ENCODE results near the gene MAGEC2. TPM values are rescaled to one million over a fixed set of nuclear protein-coding genes. Genes with fewer than 3 reads are reported as not detected.

MAGEC2 gene
- total and polyA plus RNA-seq, 3 experiments from 2014 or later = not detected

DNA sequence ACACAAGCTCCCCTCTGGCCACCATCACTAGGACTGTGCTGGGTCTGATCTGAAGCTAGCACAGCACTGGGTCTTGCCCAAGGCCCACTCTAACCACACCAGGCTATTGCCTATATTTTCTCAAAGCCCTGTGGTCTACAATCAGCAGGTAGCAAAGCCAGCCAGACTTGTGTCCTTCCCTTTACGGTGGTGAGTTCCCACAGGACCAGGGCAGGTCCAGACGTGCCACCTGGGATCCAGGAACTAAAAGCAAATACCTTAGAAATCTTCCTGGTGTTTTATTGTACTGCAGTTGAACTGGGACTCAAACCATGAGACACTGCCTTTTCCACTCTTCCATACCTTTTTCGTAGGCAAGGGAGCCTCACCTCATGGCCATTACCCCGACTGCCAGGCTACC is 9.0 kb upstream of the MAGEC2 start:
- H3K4me3 Mint-ChIP-seq = no peak overlapping the region
- Histone ChIP-seq H3K9me3 (ENCODE audit: low read length) (no peaks in the 10 kb centered on the region), H3K36me3 (ENCODE audit: insufficient read depth, low read length) (no peaks in the 10 kb centered on the region), H3K27ac (ENCODE audit: low read depth, low read length) (no peak overlapping the region), H3K4me3 (ENCODE audit: low read length) (no peak overlapping the region), H3K27me3 (ENCODE audit: insufficient read depth, low read length, poor library complexity, severe bottlenecking) (no peaks in the 10 kb centered on the region), H3K4me1 (ENCODE audit: insufficient read depth, low read length) (no peaks in the 10 kb centered on the region)
- ChIA-PET POLR2A (no interaction called here), CTCF (no interaction called here)
- H3K36me3 Mint-ChIP-seq = no peaks in the 10 kb centered on the region
- peaks cover 0 to 1% of the 10 kb centered on the region in 2 donors for H3K27me3 Mint-ChIP-seq
- peaks cover 0 to 2% (median 0%) of the 10 kb centered on the region in 5 donors for H3K9me3 Mint-ChIP-seq
- no peak for DNase-seq
- H3K27ac Mint-ChIP-seq = no peak overlapping the region
- H3K4me1 Mint-ChIP-seq = no peaks in the 10 kb centered on the region

DNA sequence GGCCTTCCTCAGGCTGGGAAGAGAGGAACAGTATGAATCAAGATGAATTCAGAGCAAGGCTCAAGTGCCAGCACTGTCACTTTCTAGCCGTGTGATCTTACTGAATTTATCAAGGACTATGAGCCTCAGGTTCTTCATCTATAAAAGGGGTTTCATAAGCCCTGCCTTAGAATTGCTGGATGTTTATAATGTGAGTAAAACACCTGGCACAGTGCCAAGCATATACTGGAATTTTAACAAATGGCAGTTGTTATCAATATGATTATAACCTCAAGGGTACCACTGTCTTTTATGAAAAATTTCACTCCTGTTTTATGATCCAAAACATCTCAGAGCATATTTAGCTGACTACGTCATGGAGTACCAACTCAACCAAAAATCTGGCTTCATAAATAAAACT is 4.0 kb downstream of the MAGEC2 start:
- Mint-ChIP-seq H3K27me3 (peaks cover 0 to 1% of the 10 kb centered on the region in 2 donors), H3K4me1 (no peaks in the 10 kb centered on the region), H3K27ac (no peak overlapping the region), H3K9me3 (peaks cover 0 to 11% (median 9%) of the 10 kb centered on the region in 5 donors), H3K36me3 (no peaks in the 10 kb centered on the region), H3K4me3 (no peak overlapping the region)
- ChIA-PET POLR2A (no interaction called here), CTCF (no interaction called here)
- H3K4me1 ChIP-seq (ENCODE audit: insufficient read depth, low read length) = no peaks in the 10 kb centered on the region
- no peaks in the 10 kb centered on the region for H3K27me3 ChIP-seq (ENCODE audit: insufficient read depth, low read length, poor library complexity, severe bottlenecking)
- DNase-seq = no peak
- no peaks in the 10 kb centered on the region for H3K9me3 ChIP-seq (ENCODE audit: low read length)
- H3K36me3 ChIP-seq (ENCODE audit: insufficient read depth, low read length) = no peaks in the 10 kb centered on the region
- no peak overlapping the region for H3K4me3 ChIP-seq (ENCODE audit: low read length)
- H3K27ac ChIP-seq (ENCODE audit: low read depth, low read length) = no peak overlapping the region

- Mint-ChIP-seq H3K4me3 (no peak overlapping the region), H3K4me1 (no peaks in the 10 kb centered on the region), H3K36me3 (peaks cover 0 to 2% (median 0%) of the 10 kb centered on the region in 3 donors), H3K27ac (no peak overlapping the region), H3K9me3 (peaks cover 0 to 2% (median 0%) of the 10 kb centered on the region in 5 donors), H3K27me3 (no peaks in the 10 kb centered on the region)
- Histone ChIP-seq H3K36me3 (ENCODE audit: insufficient read depth, low read length) (no peaks in the 10 kb centered on the region), H3K4me3 (ENCODE audit: low read length) (no peak overlapping the region), H3K4me1 (ENCODE audit: insufficient read depth, low read length) (no peaks in the 10 kb centered on the region), H3K27ac (ENCODE audit: low read depth, low read length) (no peak overlapping the region), H3K27me3 (ENCODE audit: insufficient read depth, low read length, poor library complexity, severe bottlenecking) (no peaks in the 10 kb centered on the region), H3K9me3 (ENCODE audit: low read length) (no peaks in the 10 kb centered on the region)
- CTCF ChIA-PET = no interaction called here
- POLR2A ChIA-PET = no interaction called here
- DNase-seq = no peak
Measured at GRCh38 chrX:142186103-142186502, 19.0 kb downstream of the MAGEC2 start.

- Histone ChIP-seq H3K4me3 (ENCODE audit: low read length) (no peak overlapping the region), H3K27me3 (ENCODE audit: insufficient read depth, low read length, poor library complexity, severe bottlenecking) (no peaks in the 10 kb centered on the region), H3K4me1 (ENCODE audit: insufficient read depth, low read length) (no peaks in the 10 kb centered on the region), H3K27ac (ENCODE audit: low read depth, low read length) (no peak overlapping the region), H3K36me3 (ENCODE audit: insufficient read depth, low read length) (no peaks in the 10 kb centered on the region), H3K9me3 (ENCODE audit: low read length) (no peaks in the 10 kb centered on the region)
- Mint-ChIP-seq H3K4me3 (no peak overlapping the region), H3K27ac (no peak overlapping the region), H3K27me3 (no peaks in the 10 kb centered on the region), H3K4me1 (no peaks in the 10 kb centered on the region), H3K36me3 (peaks cover 0 to 2% (median 0%) of the 10 kb centered on the region in 3 donors), H3K9me3 (peaks cover 0 to 2% (median 2%) of the 10 kb centered on the region in 5 donors)
- POLR2A ChIA-PET = no interaction called here
- no peak for DNase-seq
- CTCF ChIA-PET = no interaction called here
Measured at GRCh38 chrX:142184756-142185602, 20.1 kb downstream of the MAGEC2 start.

DNA sequence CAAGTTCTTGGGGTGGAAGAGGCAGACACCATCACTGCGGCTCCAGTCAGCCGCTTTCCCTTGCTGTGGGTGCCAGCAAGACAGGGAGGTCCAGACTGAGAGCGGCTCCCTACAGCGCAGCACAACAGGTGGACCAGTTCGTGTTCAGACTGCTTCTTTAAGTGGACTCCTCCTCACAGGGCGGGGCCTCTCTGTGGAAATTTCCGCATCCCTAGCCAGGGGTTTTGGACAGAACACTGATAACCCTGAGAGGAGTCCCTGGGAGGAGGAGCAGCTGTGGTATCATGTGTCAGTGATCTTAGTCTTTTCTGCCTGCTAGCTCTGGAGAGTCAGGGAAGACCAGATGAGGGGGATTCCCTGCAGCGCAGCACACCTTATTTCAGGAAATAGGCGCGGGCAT is 48.5 kb downstream of the MAGEC2 start:
- Histone ChIP-seq H3K4me3 (ENCODE audit: low read length) (no peak overlapping the region), H3K9me3 (ENCODE audit: low read length) (no peaks in the 10 kb centered on the region), H3K36me3 (ENCODE audit: insufficient read depth, low read length) (no peaks in the 10 kb centered on the region), H3K27me3 (ENCODE audit: insufficient read depth, low read length, poor library complexity, severe bottlenecking) (no peaks in the 10 kb centered on the region), H3K4me1 (ENCODE audit: insufficient read depth, low read length) (no peaks in the 10 kb centered on the region), H3K27ac (ENCODE audit: low read depth, low read length) (no peak overlapping the region)
- no peak overlapping the region for H3K27ac Mint-ChIP-seq
- peaks cover 0 to 10% (median 0%) of the 10 kb centered on the region in 5 donors for H3K9me3 Mint-ChIP-seq
- no peaks in the 10 kb centered on the region for H3K4me1 Mint-ChIP-seq
- no peak for DNase-seq
- ChIA-PET CTCF (no interaction called here), POLR2A (no interaction called here)
- H3K36me3 Mint-ChIP-seq = peaks cover 0 to 1% (median 0%) of the 10 kb centered on the region in 3 donors
- peaks cover 0 to 6% of the 10 kb centered on the region in 2 donors for H3K27me3 Mint-ChIP-seq
- no peak overlapping the region for H3K4me3 Mint-ChIP-seq
